ENCODE measurements around the gene MOCOS. TPM values are rescaled to one million over a fixed set of nuclear protein-coding genes. Genes with fewer than 3 reads are reported as not detected.

Gene MOCOS, protein sequence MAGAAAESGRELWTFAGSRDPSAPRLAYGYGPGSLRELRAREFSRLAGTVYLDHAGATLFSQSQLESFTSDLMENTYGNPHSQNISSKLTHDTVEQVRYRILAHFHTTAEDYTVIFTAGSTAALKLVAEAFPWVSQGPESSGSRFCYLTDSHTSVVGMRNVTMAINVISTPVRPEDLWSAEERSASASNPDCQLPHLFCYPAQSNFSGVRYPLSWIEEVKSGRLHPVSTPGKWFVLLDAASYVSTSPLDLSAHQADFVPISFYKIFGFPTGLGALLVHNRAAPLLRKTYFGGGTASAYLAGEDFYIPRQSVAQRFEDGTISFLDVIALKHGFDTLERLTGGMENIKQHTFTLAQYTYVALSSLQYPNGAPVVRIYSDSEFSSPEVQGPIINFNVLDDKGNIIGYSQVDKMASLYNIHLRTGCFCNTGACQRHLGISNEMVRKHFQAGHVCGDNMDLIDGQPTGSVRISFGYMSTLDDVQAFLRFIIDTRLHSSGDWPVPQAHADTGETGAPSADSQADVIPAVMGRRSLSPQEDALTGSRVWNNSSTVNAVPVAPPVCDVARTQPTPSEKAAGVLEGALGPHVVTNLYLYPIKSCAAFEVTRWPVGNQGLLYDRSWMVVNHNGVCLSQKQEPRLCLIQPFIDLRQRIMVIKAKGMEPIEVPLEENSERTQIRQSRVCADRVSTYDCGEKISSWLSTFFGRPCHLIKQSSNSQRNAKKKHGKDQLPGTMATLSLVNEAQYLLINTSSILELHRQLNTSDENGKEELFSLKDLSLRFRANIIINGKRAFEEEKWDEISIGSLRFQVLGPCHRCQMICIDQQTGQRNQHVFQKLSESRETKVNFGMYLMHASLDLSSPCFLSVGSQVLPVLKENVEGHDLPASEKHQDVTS
- total RNA-seq (0.19 TPM), polyA plus RNA-seq (2.5 TPM)
- long read RNA-seq, donor 1: 0 reads
- long read RNA-seq, donor 2, full-length matches to known transcripts: 1 of 1 reads
- long read RNA-seq, donor 2, partial matches to known transcripts: 0 of 1 reads
- long read RNA-seq, donor 2, other reads (novel, unspliced or antisense): 0 of 1 reads
- long read RNA-seq, donor 3: 0 reads
- long read RNA-seq, donor 4: 0 reads
- long read RNA-seq, donor 5: 0 reads
- long read RNA-seq, donor 6: 0 reads
- long read RNA-seq, donor 7: 0 reads
- long read RNA-seq, donor 8: 0 reads
- long read RNA-seq, donor 9: 0 reads
- long read RNA-seq, donor 10: 0 reads

DNA sequence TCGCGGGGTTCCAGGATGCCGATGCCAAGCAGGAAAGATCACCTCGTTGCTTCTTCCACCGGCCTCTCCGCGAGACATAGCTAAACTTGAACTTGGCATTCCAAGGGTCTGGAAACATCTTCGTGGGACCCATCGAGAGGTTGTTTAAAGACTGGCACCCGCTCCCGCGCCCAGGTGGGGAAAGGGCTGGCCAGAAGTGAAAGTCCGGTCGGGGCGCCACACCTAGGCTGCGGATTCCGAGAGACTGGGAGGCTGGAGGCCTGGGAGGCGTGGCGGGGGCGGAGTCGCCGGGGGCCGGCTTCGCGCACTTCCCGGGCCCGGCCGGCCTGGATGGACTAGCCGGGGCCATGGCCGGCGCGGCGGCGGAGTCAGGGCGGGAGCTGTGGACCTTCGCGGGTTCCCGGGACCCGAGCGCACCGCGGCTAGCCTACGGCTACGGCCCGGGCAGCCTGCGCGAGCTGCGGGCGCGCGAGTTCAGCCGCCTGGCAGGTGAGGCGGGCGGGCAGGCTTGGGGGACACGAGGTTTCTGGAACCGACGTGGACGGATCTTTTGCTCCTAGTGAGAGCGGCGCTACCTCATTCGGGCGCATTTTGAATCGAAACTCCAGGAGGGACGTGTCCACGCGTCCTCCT is at the start of gene MOCOS:
TSS of gene MOCOS (plus strand) at position 305 of the 633 bp plus-strand sequence. CDS start at position 348, 43 bp downstream.
- Histone ChIP-seq H3K27me3 (ENCODE audit: control insufficient read depth in 2 of 2, insufficient read depth in 1 of 2, low read length in 1 of 2) (peaks cover 22 to 74% of the 10 kb centered on the region in 2 donors), H3K4me1 (ENCODE audit: control insufficient read depth in 2 of 2, insufficient read depth in 2 of 2, low read length in 2 of 2) (peaks cover 9% of the 10 kb centered on the region in 2 donors), H3K36me3 (ENCODE audit: control insufficient read depth in 2 of 2, insufficient read depth in 2 of 2, low read length in 1 of 2) (no peaks in the 10 kb centered on the region), H3K27ac (ENCODE audit: low read depth in 1 of 2, low read length in 1 of 2) (no peak within 1 kb of the TSS), H3K9me3 (ENCODE audit: control insufficient read depth in 2 of 2, insufficient read depth in 1 of 2, low read length in 1 of 2) (no peaks in the 10 kb centered on the region), H3K4me3 (ENCODE audit: low read length in 2 of 2) (peak within 1 kb of the TSS; percentile 33 to 59)
- peak in 1 of 9 donors; percentile 9 for DNase-seq (ENCODE audit: low read depth in 6 of 9, low spot score in 9 of 9)
- WGBS: 1% methylated on average over 66 of the region's 66 CpGs

DNA sequence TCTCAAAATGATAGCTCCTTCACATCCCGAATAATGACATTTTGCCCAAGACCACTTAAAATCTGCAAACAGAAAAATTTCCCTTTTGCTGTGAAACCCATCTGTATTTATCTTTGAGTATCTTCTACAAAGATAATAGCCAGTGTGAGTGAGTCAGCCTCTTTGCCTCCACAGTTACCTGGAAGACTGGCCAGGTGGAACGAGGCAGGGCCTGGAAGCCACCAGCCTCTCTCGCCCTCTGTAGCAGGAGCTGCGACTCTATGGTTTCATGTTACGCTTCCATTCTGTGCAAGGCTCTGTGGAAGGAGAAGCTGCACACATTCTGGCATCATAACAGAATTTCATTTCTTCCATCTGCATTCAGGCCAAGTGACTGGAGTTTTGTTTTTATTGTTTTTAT is 48.1 kb upstream of the MOCOS start:
- Histone ChIP-seq H3K27me3 (ENCODE audit: control insufficient read depth in 2 of 2, insufficient read depth in 1 of 2, low read length in 1 of 2) (no peaks in the 10 kb centered on the region), H3K27ac (ENCODE audit: low read depth in 1 of 2, low read length in 1 of 2) (no peak overlapping the region), H3K9me3 (ENCODE audit: control insufficient read depth in 2 of 2, insufficient read depth in 1 of 2, low read length in 1 of 2) (no peaks in the 10 kb centered on the region), H3K4me3 (ENCODE audit: low read length in 2 of 2) (no peak overlapping the region), H3K4me1 (ENCODE audit: control insufficient read depth in 2 of 2, insufficient read depth in 2 of 2, low read length in 2 of 2) (no peaks in the 10 kb centered on the region), H3K36me3 (ENCODE audit: control insufficient read depth in 2 of 2, insufficient read depth in 2 of 2, low read length in 1 of 2) (peaks cover 18 to 54% of the 10 kb centered on the region in 2 donors)
- 92% methylated on average over 5 of the region's 5 CpGs for WGBS
- DNase-seq (ENCODE audit: low read depth in 6 of 9, low spot score in 9 of 9): no peak

DNA sequence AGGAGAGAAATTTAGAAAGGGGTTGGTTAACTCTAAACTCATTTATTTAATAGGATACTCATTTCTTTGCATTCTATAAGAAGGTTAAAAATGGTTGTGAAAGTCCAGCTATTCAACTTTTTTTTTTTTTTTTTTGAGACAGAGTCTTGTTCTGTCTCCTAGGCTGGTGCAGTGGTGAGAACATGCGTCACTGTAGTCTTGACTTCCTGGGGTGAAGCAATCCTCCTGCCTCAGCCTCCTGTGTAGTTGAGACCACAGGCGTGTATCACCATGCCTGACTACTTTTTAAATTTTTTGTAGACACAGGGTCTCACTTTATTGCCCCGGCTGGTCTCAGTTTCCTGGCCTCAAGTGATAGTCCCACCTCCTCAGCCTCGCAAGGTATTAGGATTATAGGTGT is 45.7 kb upstream of the MOCOS start:
- Histone ChIP-seq H3K4me1 (ENCODE audit: control insufficient read depth in 2 of 2, insufficient read depth in 2 of 2, low read length in 2 of 2) (no peaks in the 10 kb centered on the region), H3K36me3 (ENCODE audit: control insufficient read depth in 2 of 2, insufficient read depth in 2 of 2, low read length in 1 of 2) (peaks cover 24 to 71% of the 10 kb centered on the region in 2 donors), H3K9me3 (ENCODE audit: control insufficient read depth in 2 of 2, insufficient read depth in 1 of 2, low read length in 1 of 2) (no peaks in the 10 kb centered on the region), H3K4me3 (ENCODE audit: low read length in 2 of 2) (no peak overlapping the region), H3K27me3 (ENCODE audit: control insufficient read depth in 2 of 2, insufficient read depth in 1 of 2, low read length in 1 of 2) (no peaks in the 10 kb centered on the region), H3K27ac (ENCODE audit: low read depth in 1 of 2, low read length in 1 of 2) (no peak overlapping the region)
- DNase-seq (ENCODE audit: low read depth in 6 of 9, low spot score in 9 of 9): no peak
- WGBS: 97% methylated on average over 4 of the region's 4 CpGs

DNA sequence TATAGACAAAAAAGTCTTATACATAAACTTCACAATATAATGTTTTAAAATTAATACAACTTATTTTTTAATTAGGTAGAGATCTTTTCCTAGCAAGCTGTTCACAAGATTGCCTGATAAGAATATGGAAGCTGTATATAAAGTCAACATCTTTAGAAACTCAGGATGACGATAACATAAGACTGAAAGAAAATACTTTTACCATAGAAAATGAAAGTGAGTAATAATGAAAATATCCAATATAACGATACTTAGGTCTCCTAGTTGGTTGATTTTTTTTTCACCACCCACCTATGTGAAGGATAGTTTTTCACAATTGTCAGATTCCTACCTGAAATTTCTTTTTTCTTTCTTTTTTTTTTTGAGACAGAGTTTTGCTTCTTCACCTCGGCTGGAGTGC is 44.5 kb upstream of the MOCOS start:
- Histone ChIP-seq H3K4me1 (ENCODE audit: control insufficient read depth in 2 of 2, insufficient read depth in 2 of 2, low read length in 2 of 2) (no peaks in the 10 kb centered on the region), H3K27me3 (ENCODE audit: control insufficient read depth in 2 of 2, insufficient read depth in 1 of 2, low read length in 1 of 2) (no peaks in the 10 kb centered on the region), H3K27ac (ENCODE audit: low read depth in 1 of 2, low read length in 1 of 2) (no peak overlapping the region), H3K4me3 (ENCODE audit: low read length in 2 of 2) (no peak overlapping the region), H3K9me3 (ENCODE audit: control insufficient read depth in 2 of 2, insufficient read depth in 1 of 2, low read length in 1 of 2) (no peaks in the 10 kb centered on the region), H3K36me3 (ENCODE audit: control insufficient read depth in 2 of 2, insufficient read depth in 2 of 2, low read length in 1 of 2) (peaks cover 36 to 72% of the 10 kb centered on the region in 2 donors)
- 97% methylated on average over 3 of the region's 3 CpGs for WGBS
- DNase-seq (ENCODE audit: low read depth in 6 of 9, low spot score in 9 of 9): no peak

DNA sequence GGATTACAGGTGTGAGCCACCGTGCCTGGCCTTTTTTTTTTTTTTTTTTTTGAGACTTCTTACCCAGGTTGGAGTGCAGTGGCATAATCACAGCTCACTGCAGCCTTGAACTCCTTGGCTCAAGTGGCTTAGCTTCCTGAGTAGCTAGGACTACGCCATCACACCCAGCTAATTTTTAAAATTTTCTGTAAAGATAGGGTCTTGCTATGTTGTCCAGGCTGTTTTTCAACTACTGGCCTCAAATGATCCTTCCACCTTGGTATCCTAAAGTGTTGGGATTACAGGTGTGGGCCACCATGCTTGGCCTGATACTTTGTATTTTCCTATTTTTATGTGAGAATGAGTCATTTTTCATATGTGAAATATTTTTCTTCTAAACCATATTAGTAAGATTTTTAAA is 43.9 kb upstream of the MOCOS start:
- WGBS: 98% methylated on average over 1 of the region's 2 CpGs
- Histone ChIP-seq H3K36me3 (ENCODE audit: control insufficient read depth in 2 of 2, insufficient read depth in 2 of 2, low read length in 1 of 2) (peaks cover 38 to 71% of the 10 kb centered on the region in 2 donors), H3K4me3 (ENCODE audit: low read length in 2 of 2) (no peak overlapping the region), H3K27me3 (ENCODE audit: control insufficient read depth in 2 of 2, insufficient read depth in 1 of 2, low read length in 1 of 2) (no peaks in the 10 kb centered on the region), H3K4me1 (ENCODE audit: control insufficient read depth in 2 of 2, insufficient read depth in 2 of 2, low read length in 2 of 2) (no peaks in the 10 kb centered on the region), H3K27ac (ENCODE audit: low read depth in 1 of 2, low read length in 1 of 2) (no peak overlapping the region), H3K9me3 (ENCODE audit: control insufficient read depth in 2 of 2, insufficient read depth in 1 of 2, low read length in 1 of 2) (no peaks in the 10 kb centered on the region)
- DNase-seq (ENCODE audit: low read depth in 6 of 9, low spot score in 9 of 9): no peak

DNA sequence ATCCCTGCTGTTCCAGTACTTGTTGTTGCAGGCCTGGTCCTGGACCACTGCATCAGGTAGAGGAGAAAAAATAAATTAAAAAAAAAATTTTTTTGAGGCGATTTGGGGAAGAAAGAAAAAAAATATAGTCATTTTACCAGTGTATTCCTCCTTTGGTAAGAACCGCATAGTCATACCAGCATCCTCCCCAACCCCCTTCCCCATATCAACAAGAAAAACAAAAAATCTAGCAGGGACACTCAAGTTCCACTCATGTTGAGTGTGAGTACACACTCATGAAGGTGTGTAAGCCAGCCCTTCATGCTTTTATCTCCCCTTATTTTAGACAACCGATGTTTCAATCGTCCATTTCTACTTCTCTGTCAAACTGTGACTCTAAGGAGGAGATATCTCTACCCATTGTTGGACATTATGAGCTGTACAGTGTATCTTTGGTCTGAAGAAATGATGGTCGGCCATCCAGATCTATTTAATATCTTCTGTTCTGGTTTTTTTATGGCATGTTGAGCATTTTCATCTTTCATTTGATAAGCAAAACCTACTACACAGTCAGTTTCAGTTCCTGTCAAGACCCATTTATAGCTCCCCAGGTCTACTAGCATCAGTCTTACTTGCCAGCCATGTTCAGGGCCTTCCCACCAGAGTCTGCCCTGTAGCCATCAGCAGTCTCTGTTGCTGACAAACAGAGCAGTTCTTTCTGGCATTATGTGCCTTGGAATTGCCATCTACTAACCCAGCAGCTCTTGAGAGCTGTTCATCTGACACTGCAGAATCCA is 37.6 kb upstream of the MOCOS start:
- Histone ChIP-seq H3K9me3 (ENCODE audit: control insufficient read depth in 2 of 2, insufficient read depth in 1 of 2, low read length in 1 of 2) (no peaks in the 10 kb centered on the region), H3K27me3 (ENCODE audit: control insufficient read depth in 2 of 2, insufficient read depth in 1 of 2, low read length in 1 of 2) (no peaks in the 10 kb centered on the region), H3K4me1 (ENCODE audit: control insufficient read depth in 2 of 2, insufficient read depth in 2 of 2, low read length in 2 of 2) (no peaks in the 10 kb centered on the region), H3K27ac (ENCODE audit: low read depth in 1 of 2, low read length in 1 of 2) (no peak overlapping the region), H3K36me3 (ENCODE audit: control insufficient read depth in 2 of 2, insufficient read depth in 2 of 2, low read length in 1 of 2) (peaks cover 70 to 79% of the 10 kb centered on the region in 2 donors), H3K4me3 (ENCODE audit: low read length in 2 of 2) (no peak overlapping the region)
- WGBS: 97% methylated on average over 5 of the region's 5 CpGs
- DNase-seq (ENCODE audit: low read depth in 6 of 9, low spot score in 9 of 9): no peak

DNA sequence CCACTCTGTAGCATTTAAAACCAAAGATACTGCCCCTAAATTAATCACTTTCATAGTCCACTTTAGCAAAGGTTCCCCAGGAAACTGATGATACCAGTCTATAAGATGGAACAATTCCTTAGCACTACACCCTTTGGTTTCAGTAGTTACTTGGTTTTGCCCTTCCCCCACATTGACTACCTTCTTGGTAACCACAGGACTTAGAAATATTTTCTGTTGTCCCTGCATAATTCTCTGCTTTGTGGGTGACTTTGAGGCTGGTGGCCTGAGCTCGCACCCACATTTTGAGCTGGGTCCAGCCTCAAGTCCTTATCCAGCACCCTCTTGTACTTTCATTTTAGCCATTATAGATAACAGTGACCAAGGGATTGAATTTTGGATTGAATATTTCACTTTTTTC is 34.5 kb upstream of the MOCOS start:
- Histone ChIP-seq H3K27ac (ENCODE audit: low read depth in 1 of 2, low read length in 1 of 2) (no peak overlapping the region), H3K27me3 (ENCODE audit: control insufficient read depth in 2 of 2, insufficient read depth in 1 of 2, low read length in 1 of 2) (no peaks in the 10 kb centered on the region), H3K4me3 (ENCODE audit: low read length in 2 of 2) (no peak overlapping the region), H3K36me3 (ENCODE audit: control insufficient read depth in 2 of 2, insufficient read depth in 2 of 2, low read length in 1 of 2) (peaks cover 64 to 82% of the 10 kb centered on the region in 2 donors), H3K4me1 (ENCODE audit: control insufficient read depth in 2 of 2, insufficient read depth in 2 of 2, low read length in 2 of 2) (no peaks in the 10 kb centered on the region), H3K9me3 (ENCODE audit: control insufficient read depth in 2 of 2, insufficient read depth in 1 of 2, low read length in 1 of 2) (no peaks in the 10 kb centered on the region)
- no peak for DNase-seq (ENCODE audit: low read depth in 6 of 9, low spot score in 9 of 9)
- 97% methylated on average over 1 of the region's 1 CpG for WGBS

DNA sequence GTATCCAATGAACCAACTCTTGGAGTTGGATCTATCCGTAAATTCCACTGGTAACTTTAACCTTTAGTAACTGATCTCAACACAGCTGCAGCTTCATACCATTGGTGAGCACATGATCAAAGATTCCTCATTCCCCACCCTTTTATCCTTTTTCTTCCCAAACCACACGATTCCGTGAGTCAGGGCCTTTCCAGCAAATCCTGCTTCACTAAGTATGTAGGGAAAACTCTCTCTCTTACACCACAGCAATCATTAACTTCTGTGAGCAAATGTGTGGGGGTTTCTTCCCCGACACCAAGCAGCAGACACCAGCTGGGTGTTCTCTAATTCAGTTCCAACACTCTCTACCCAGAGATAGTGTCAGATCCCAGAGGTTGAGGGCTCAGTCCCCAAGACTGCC is 34.1 kb upstream of the MOCOS start:
- H3K9me3 ChIP-seq (ENCODE audit: control insufficient read depth in 2 of 2, insufficient read depth in 1 of 2, low read length in 1 of 2): no peaks in the 10 kb centered on the region
- no peaks in the 10 kb centered on the region for H3K4me1 ChIP-seq (ENCODE audit: control insufficient read depth in 2 of 2, insufficient read depth in 2 of 2, low read length in 2 of 2)
- H3K4me3 ChIP-seq (ENCODE audit: low read length in 2 of 2): no peak overlapping the region
- DNase-seq (ENCODE audit: low read depth in 6 of 9, low spot score in 9 of 9): no peak
- WGBS: 96% methylated on average over 4 of the region's 4 CpGs
- H3K27ac ChIP-seq (ENCODE audit: low read depth in 1 of 2, low read length in 1 of 2): no peak overlapping the region
- H3K36me3 ChIP-seq (ENCODE audit: control insufficient read depth in 2 of 2, insufficient read depth in 2 of 2, low read length in 1 of 2): peaks cover 59 to 83% of the 10 kb centered on the region in 2 donors
- H3K27me3 ChIP-seq (ENCODE audit: control insufficient read depth in 2 of 2, insufficient read depth in 1 of 2, low read length in 1 of 2): no peaks in the 10 kb centered on the region
